Endothelial cell of umbilical vein (primary cell): Measurements from ENCODE around the gene SRGAP3. TPM values are rescaled to one million over a fixed set of nuclear protein-coding genes. Genes with fewer than 3 reads are reported as not detected.

Source experiments
- BruUV-seq: library from RNA; stranded (reverse); fragments of 400-500 nt; replicated peaks from 2 replicates; lab custom pipeline; 2021; lab: Mats Ljungman, UMichigan
- CTCF ChIA-PET: fragments of 300-600, 350-600 bp; sonication (Branson Sonifier 250); formaldehyde crosslinking; loops from one replicate; lab custom pipeline; 2021; ENCODE audit warnings: antibody characterized with exemption, inconsistent platforms; lab: Charles Lee
- POLR2A ChIA-PET: fragments of 300-600, 350-600 bp; sonication (Branson Sonifier 250); formaldehyde crosslinking; loops from one replicate; lab custom pipeline; 2021; ENCODE audit warnings: antibody characterized with exemption, inconsistent platforms; lab: Charles Lee
- DNase-seq: peaks from one replicate; pipeline ENCODE4 v3.0.0-alpha.2; 2011; ENCODE audit warnings: low read depth, low spot score
- FAIRE-seq: peaks from 2 replicates; lab custom pipeline; 2011; peaks lifted over from hg19 to GRCh38; lab: Jason Lieb, UNC
- H2AFZ ChIP-seq: 2 replicates; pipeline ENCODE4 v1.6.0; 2012; ENCODE audit warnings: low read depth, low read length, control low read depth, inconsistent platforms
- H3K27ac ChIP-seq: 2 replicates; pipeline ENCODE4 v1.5.1; 2011; ENCODE audit warnings: low read depth, mild to moderate bottlenecking, control low read depth, low read length, moderate library complexity; ENCODE audit not compliant: insufficient read depth
- H3K27me3 ChIP-seq, 2 experiments: 2 replicates each; pipeline versions ENCODE4 v1.6.0 to v1.6.1; 2011; ENCODE audit warnings: low read length in 2 of 2, mixed read lengths in 1 of 2; ENCODE audit not compliant: control insufficient read depth in 2 of 2, insufficient read depth in 2 of 2
- H3K36me3 ChIP-seq, 2 experiments: 2 replicates in 1 of 2; 3 replicates in 1 of 2; pipeline ENCODE4 v1.5.1; 2011; ENCODE audit warnings: low read length in 2 of 2, mild to moderate bottlenecking in 1 of 2, moderate library complexity in 1 of 2; ENCODE audit not compliant: control insufficient read depth in 2 of 2, insufficient read depth in 2 of 2; ENCODE audit errors: extremely low read depth in 1 of 2
- H3K4me1 ChIP-seq: 3 replicates; pipeline ENCODE4 v1.5.1; 2011; ENCODE audit warnings: mild to moderate bottlenecking, low read length; ENCODE audit not compliant: control insufficient read depth, insufficient read depth; ENCODE audit errors: extremely low read depth
- H3K4me2 ChIP-seq: 2 replicates; pipeline ENCODE4 v1.6.1; 2011; ENCODE audit warnings: low read length, control low read depth, mixed read lengths; ENCODE audit not compliant: insufficient read depth
- H3K4me3 ChIP-seq, 3 experiments: fragments of 200-600 bp in 1 of 3; sonication (generic), shearing (Covaris generic) in 1 of 3; replicated peaks in 1 of 3; 2 replicates each; pipeline ENCODE4 v1.5.1; 2011 to 2016; ENCODE audit warnings: control low read depth in 3 of 3, low read length in 3 of 3, mild to moderate bottlenecking in 2 of 3, inconsistent platforms in 1 of 3, low read depth in 1 of 3, moderate library complexity in 1 of 3; ENCODE audit not compliant: insufficient read depth in 1 of 3
- H3K79me2 ChIP-seq: 2 replicates; pipeline ENCODE4 v1.6.0; 2012; ENCODE audit warnings: low read length, inconsistent platforms; ENCODE audit not compliant: control insufficient read depth, insufficient read depth
- H3K9ac ChIP-seq: replicated peaks from 2 replicates; pipeline ENCODE3; 2011; ENCODE audit warnings: low read length, control low read depth; ENCODE audit not compliant: insufficient read depth; ENCODE audit errors: extremely low read depth
- H3K9me1 ChIP-seq: replicated peaks from 3 replicates; pipeline ENCODE4 v1.6.0; 2011; ENCODE audit warnings: mild to moderate bottlenecking, low read length; ENCODE audit not compliant: control insufficient read depth, insufficient read depth; ENCODE audit errors: extremely low read depth
- H3K9me3 ChIP-seq: replicated peaks from 2 replicates; pipeline ENCODE4 v1.5.1; 2012; ENCODE audit warnings: low read length, inconsistent platforms; ENCODE audit not compliant: control insufficient read depth, insufficient read depth
- H4K20me1 ChIP-seq: replicated peaks from 2 replicates; pipeline ENCODE3; 2011; ENCODE audit warnings: mild to moderate bottlenecking, low read length; ENCODE audit not compliant: control insufficient read depth, insufficient read depth; ENCODE audit errors: extremely low read depth
- CTCF ChIP-seq, 2 donors: IDR thresholded peaks; 1 replicate in 1 of 2; 2 replicates in 1 of 2; pipeline ENCODE4 v1.5.1; 2011; ENCODE audit warnings: low read length in 2 of 2, mild to moderate bottlenecking in 2 of 2, moderate library complexity in 2 of 2, control low read depth in 1 of 2, inconsistent platforms in 1 of 2, low read depth in 1 of 2; ENCODE audit not compliant: insufficient read depth in 1 of 2; ENCODE audit errors: extremely low read depth in 1 of 2
- EZH2 ChIP-seq: IDR thresholded peaks from 2 replicates; pipeline ENCODE4 v1.6.1; 2012; ENCODE audit warnings: borderline replicate concordance, low read depth, mild to moderate bottlenecking, moderate library complexity, low read length, inconsistent platforms; ENCODE audit not compliant: severe bottlenecking
- FOS ChIP-seq: IDR thresholded peaks from 2 replicates; pipeline ENCODE4 v1.6.1; 2011; ENCODE audit warnings: mild to moderate bottlenecking, low read length, moderate library complexity, borderline replicate concordance; ENCODE audit not compliant: insufficient read depth
- GATA2 ChIP-seq: IDR thresholded peaks from 2 replicates; pipeline ENCODE4 v1.7.0; 2011; ENCODE audit warnings: low read depth, mild to moderate bottlenecking, moderate library complexity, mixed read lengths, low read length; ENCODE audit not compliant: insufficient read length, insufficient read depth
- JUN ChIP-seq: IDR thresholded peaks from 2 replicates; pipeline ENCODE4 v1.6.1; 2011; ENCODE audit warnings: borderline replicate concordance, low read depth; ENCODE audit not compliant: insufficient read length, insufficient read depth
- MAX ChIP-seq: IDR thresholded peaks from 2 replicates; pipeline ENCODE4 v1.6.1; 2011; ENCODE audit not compliant: insufficient read depth, insufficient read length
- MYC ChIP-seq: IDR thresholded peaks from one replicate; pipeline ENCODE4 v1.6.1; 2011; ENCODE audit warnings: mild to moderate bottlenecking, low read depth, low read length
- POLR2A ChIP-seq: IDR thresholded peaks from 2 replicates; pipeline ENCODE4 v1.6.1; 2012; ENCODE audit warnings: low read depth, mild to moderate bottlenecking, control low read depth, low read length
- POLR2AphosphoS5 ChIP-seq: IDR thresholded peaks from 2 replicates; pipeline ENCODE4 v1.6.1; 2012; ENCODE audit warnings: low read depth, mild to moderate bottlenecking, control low read depth, low read length, moderate library complexity; ENCODE audit not compliant: insufficient read depth
- dilution Hi-C: fragments of 300-500 bp; cut with MboI; formaldehyde crosslinking; loops from one replicate; pipeline ENCODE4 v1.15.0; 2019; ENCODE audit warnings: low sequenced_read_pairs; ENCODE audit not compliant: extremely low pct_ligation_motif_present
- intact Hi-C: fragments of 100-400 bp; cut with micrococcal nuclease; formaldehyde crosslinking; loops from one replicate; pipeline ENCODE4 v1.10.0; 2022
- polyA plus RNA-seq, 4 experiments: library from polyadenylated mRNA; depleted of rRNA in 3 of 4; stranded (reverse) in 3 of 4; unstranded in 1 of 4; fragments of >200 nt; gene quantifications; 2 replicates each; pipeline versions ENCODE4 v1.2.1 to v1.2.3, GENCODE V29; 2011 to 2012; ENCODE audit warnings: missing spikeins in 1 of 4
- total RNA-seq: library from RNA; stranded (reverse); gene quantifications from 2 replicates; pipeline ENCODE4 v1.2.3, GENCODE V29; 2021

SRGAP3 gene
- total and polyA plus RNA-seq, 2 donors (not counting 3 experiments of a cell fraction or from before 2014, with no cell fraction given): 0.06 TPM; not detected in 1

GRCh38 chr3:9098716-9099675, 150.4 kb downstream of the SRGAP3 start:
- POLR2A ChIA-PET: no interaction called here
- no peak overlapping the region for H3K4me3 ChIP-seq
- H2AFZ ChIP-seq: no peak overlapping the region
- intact Hi-C loops: no loop called here
- FAIRE-seq (no peak), DNase-seq (no peak)
- BruUV-seq: no TSS peak
- no peaks in the 10 kb centered on the region for H3K4me1 ChIP-seq
- TF ChIP-seq POLR2AphosphoS5 (no peak), FOS (no peak), GATA2 (no peak), CTCF (IDR thresholded peaks at IDR 0.05; ENCODE audit: extremely low read depth in 1 of 2, insufficient read depth in 1 of 2, low read depth in 1 of 2, low read length in 2 of 2) (no peak), JUN (no peak), MYC (no peak), EZH2 (no peak), MAX (no peak), POLR2A (no peak)
- no peaks in the 10 kb centered on the region for H3K27me3 ChIP-seq
- no peaks in the 10 kb centered on the region for H3K9me1 ChIP-seq
- no peak overlapping the region for H3K4me2 ChIP-seq
- H3K27ac ChIP-seq: no peak overlapping the region
- no peaks in the 10 kb centered on the region for H4K20me1 ChIP-seq
- CTCF ChIA-PET: no interaction called here
- H3K36me3 ChIP-seq: no peaks in the 10 kb centered on the region
- no peak overlapping the region for H3K9ac ChIP-seq
- no peaks in the 10 kb centered on the region for H3K79me2 ChIP-seq
- no peaks in the 10 kb centered on the region for H3K9me3 ChIP-seq
- dilution Hi-C loops: no loop called here
